ENCODE measurements around the gene ARMH3. TPM values are rescaled to one million over a fixed set of nuclear protein-coding genes. Genes with fewer than 3 reads are reported as not detected.

Gene ARMH3
- total and polyA plus RNA-seq, 8 donors: 7.5 to 15.8 (median 10.7) TPM

DNA sequence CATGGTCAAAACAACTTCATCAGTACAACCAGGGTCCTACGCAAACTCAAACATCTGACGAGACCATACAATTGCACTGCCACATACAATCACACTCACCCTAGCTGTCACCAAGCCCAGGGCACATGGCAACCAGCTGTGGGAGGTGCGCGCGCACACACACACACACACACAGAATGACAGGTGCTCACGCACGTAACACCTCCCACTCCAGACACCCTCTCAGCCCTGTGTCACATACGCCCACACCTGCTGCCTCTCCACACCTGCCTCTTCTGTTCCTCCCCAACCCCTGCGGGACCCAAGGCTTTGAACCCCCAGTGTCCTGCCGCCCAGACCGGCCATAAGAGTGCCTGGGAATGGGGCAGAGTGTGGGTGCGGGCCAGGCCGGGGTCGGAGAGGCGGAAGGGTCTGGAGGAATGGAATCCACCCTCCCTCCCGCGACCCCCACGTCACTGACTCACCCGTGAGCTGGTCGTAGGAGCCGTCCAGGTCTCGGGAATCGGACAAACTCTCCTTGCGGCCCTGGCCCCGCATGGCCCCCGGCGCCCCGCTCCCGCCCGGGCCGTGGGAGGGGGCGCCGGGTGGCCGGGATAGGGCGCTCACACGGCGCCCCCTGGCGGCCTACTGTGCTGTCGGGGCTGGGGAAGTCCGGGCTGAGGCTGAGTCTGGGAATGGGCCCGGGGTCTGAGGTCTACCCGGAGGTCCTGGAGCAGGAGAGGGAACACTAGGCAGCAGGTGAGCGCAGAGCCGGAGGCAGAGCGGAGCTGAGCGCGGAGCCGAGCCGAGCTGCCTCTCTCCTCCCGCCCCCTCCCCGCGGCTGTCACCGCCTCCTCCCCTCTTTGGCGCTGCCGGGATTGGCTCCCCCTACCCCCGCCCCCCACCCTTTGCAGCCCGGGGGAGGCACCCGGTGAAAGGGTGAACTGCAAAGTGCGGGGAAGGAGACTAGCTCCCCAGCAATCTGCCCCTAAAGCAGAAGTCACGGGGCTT is 212.6 kb downstream of the ARMH3 start, which contains the start of gene KCNIP2:
Gene KCNIP2 (minus strand): TSS at position 769 of the 990 bp plus-strand sequence. CDS start 232 bp downstream, at position 537.
- Histone ChIP-seq H3K27ac (no peak within 1 kb of the TSS), H3K4me1 (peaks cover 0 to 3% (median 0%) of the 10 kb centered on the region in 3 donors), H3K9me3 (no peaks in the 10 kb centered on the region), H3K36me3 (peaks cover 0 to 8% (median 0%) of the 10 kb centered on the region in 3 donors), H3K4me3 (peak within 1 kb of the TSS in 1 of 4 donors; percentile 35), H3K27me3 (no peaks in the 10 kb centered on the region)
- intact Hi-C loops (cut with DNase I): loop anchor here in 1 of 3 donors (10.0 kb wide), 1 partner anchor 171 kb away; no protein-coding TSS in a partner anchor
- TF ChIP-seq, protein P1, sequence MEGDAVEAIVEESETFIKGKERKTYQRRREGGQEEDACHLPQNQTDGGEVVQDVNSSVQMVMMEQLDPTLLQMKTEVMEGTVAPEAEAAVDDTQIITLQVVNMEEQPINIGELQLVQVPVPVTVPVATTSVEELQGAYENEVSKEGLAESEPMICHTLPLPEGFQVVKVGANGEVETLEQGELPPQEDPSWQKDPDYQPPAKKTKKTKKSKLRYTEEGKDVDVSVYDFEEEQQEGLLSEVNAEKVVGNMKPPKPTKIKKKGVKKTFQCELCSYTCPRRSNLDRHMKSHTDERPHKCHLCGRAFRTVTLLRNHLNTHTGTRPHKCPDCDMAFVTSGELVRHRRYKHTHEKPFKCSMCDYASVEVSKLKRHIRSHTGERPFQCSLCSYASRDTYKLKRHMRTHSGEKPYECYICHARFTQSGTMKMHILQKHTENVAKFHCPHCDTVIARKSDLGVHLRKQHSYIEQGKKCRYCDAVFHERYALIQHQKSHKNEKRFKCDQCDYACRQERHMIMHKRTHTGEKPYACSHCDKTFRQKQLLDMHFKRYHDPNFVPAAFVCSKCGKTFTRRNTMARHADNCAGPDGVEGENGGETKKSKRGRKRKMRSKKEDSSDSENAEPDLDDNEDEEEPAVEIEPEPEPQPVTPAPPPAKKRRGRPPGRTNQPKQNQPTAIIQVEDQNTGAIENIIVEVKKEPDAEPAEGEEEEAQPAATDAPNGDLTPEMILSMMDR (IDR thresholded peaks at IDR 0.05): peak in 3 of 4 donors; percentile 10 to 31 (median 31)
- peak; percentile 5 to 27 (median 14) for ATAC-seq
- peak in 4 of 6 donors; percentile 30 to 76 (median 60) for DNase-seq
- 31 to 38% methylated on average over 41 to 58 of the region's 60 CpGs for WGBS, 2 donors
- no peak for FAIRE-seq

DNA sequence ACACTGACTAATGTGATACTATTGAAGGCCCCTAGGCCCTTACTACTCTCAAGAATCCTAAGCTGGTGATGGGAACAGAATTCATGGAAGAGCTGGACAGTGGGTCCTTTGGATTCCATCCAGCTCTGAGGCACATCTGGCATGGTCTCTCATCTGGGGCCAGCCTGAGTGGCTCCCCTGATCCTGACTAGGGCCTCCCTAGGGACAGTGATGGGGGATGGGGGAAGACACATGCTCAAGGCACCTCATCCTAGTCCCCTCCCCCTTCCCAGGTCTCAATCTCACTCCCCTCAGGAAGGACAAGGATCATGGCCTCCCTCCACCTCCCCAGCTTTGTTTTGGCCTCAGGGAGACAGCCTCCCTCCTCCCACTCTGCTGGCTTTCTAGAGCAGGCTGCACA is 214.1 kb downstream of the ARMH3 start:
- no peak for DNase-seq

DNA sequence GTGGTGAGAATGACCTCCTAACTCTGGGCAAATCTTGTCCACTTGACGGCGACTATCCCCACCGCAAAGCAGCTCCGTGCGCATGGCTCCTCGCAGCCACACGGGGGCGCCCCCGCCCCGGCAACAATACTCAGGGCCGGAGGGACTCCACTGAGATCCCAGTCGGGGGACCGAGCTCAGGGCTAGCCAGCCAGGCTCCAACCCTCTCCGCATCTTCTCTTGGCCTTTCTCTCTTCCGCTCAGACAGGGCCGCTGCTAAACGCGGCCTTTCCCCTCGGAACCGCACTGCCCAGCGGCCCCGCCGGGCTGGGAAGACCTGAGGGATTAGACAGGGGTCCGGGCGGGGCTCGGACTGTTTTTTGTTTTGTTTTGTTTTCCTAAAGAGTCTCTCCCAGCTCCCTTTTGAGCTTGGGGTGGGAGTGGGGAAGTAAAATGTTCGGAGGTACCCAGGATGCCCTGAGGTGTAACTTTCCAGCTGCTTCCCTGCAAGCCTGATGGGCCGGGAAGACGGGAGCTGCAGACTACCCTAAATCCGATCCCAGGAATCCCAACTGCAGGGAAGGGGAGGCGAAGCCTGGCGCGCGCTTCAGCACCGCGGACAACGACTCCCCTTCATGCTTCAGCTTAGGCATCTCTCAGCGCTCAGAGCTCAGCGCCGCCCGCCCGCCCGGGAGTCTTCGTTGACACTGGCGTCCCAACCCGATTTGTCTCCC is 215.1 kb downstream of the ARMH3 start:
- 4 to 6% methylated on average over 46 of the region's 46 CpGs for WGBS, 2 donors
- Histone ChIP-seq H3K9me3 (no peaks in the 10 kb centered on the region), H3K27ac (no peak overlapping the region), H3K4me1 (peaks cover 0 to 3% (median 0%) of the 10 kb centered on the region in 3 donors), H3K36me3 (no peaks in the 10 kb centered on the region), H3K4me3 (peak overlapping the region in 3 of 4 donors; percentile 10 to 47 (median 11)), H3K27me3 (no peaks in the 10 kb centered on the region)
- ATAC-seq (peak; percentile 84 to 94 (median 90)), DNase-seq (peak; percentile 57 to 90 (median 76)), FAIRE-seq (no peak)
- intact Hi-C loops (cut with DNase I): loop anchor here in 1 of 3 donors (10.0 kb wide), 1 partner anchor 174 kb away; no protein-coding TSS in a partner anchor
- TF ChIP-seq, protein P1 (IDR thresholded peaks at IDR 0.05): peak; percentile 84 to 91 (median 88)

More for the DNA sequence above, 214.1 kb downstream of the ARMH3 start:
- intact Hi-C loops (cut with DNase I): loop anchor here in 1 of 3 donors (10.0 kb wide), 1 partner anchor 173 kb away; no protein-coding TSS in a partner anchor
- Histone ChIP-seq H3K27me3 (no peaks in the 10 kb centered on the region), H3K4me3 (no peak overlapping the region), H3K27ac (no peak overlapping the region), H3K9me3 (no peaks in the 10 kb centered on the region), H3K36me3 (no peaks in the 10 kb centered on the region), H3K4me1 (peaks cover 0 to 3% (median 0%) of the 10 kb centered on the region in 3 donors)
- TF ChIP-seq, protein P1 (IDR thresholded peaks at IDR 0.05): no peak
- ATAC-seq: no peak
- FAIRE-seq: no peak

DNA sequence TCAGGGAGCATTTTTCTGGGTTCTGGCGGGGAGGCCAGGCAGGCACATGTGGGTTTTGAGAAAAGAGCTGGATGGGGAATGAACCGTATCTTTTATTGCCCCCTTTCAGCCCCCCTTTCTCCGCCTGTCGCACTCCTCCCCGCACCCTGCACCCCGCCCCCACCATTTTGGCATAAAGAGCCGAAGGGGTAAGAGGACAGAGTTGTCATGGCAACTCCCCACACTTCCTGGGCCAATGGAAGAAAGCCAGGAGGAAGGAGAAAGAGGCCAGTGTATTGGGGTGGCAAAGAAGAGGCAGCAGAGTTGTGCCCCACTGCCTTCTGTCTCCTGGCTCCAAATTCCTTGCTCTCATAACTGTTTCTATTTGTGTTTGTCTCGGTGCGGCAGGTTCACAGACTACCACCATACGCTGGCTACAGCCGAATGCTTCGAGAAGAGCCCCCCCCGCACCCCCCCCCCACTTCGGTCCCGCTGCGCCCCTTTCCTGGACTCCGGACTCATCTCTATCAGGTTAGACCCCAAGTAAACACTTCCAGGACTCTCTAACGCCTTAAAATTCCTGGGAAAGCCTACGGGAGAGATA is 215.8 kb downstream of the ARMH3 start:
- DNase-seq (peak in 1 of 6 donors; percentile 13), FAIRE-seq (no peak), ATAC-seq (peak in 3 of 4 donors; percentile 1 to 7 (median 2))
- intact Hi-C loops (cut with DNase I): loop anchor here in 1 of 3 donors (10.0 kb wide), 1 partner anchor 175 kb away; no protein-coding TSS in a partner anchor
- Histone ChIP-seq H3K36me3 (no peaks in the 10 kb centered on the region), H3K4me1 (peaks cover 0 to 3% (median 0%) of the 10 kb centered on the region in 3 donors), H3K27ac (no peak overlapping the region), H3K27me3 (no peaks in the 10 kb centered on the region), H3K4me3 (peak overlapping the region in 2 of 4 donors; percentile 17 to 47), H3K9me3 (no peaks in the 10 kb centered on the region)
- TF ChIP-seq, protein P1 (IDR thresholded peaks at IDR 0.05): no peak
- 1 to 6% methylated on average over 12 to 19 of the region's 19 CpGs for WGBS, 2 donors
